IMR-90 (cell line): ENCODE data around the gene OR4P4. TPM values are rescaled to one million over a fixed set of nuclear protein-coding genes. Genes with fewer than 3 reads are reported as not detected.

ENCODE experiments used
- ATAC-seq: fragments of 200-7000 bp; cut with Tn5 transposase; 2 replicates; pipeline ENCODE4 v1.9.1; 2020; ENCODE audit warnings: low read depth, mild to moderate bottlenecking, moderate library complexity
- BruUV-seq: library from RNA; stranded (reverse); fragments of 400-500 nt; replicated peaks from 2 replicates; lab custom pipeline; 2021; lab: Mats Ljungman, UMichigan
- CTCF ChIA-PET: fragments of 300-600 bp; formaldehyde crosslinking; extraction: SDS; loops from one replicate; lab custom pipeline; 2021; ENCODE audit warnings: antibody characterized with exemption; lab: Yijun Ruan, JAX
- POLR2A ChIA-PET: fragments of 300-600 bp; sonication (Branson Sonifier 250); formaldehyde crosslinking; loops from one replicate; lab custom pipeline; 2022; ENCODE audit warnings: antibody characterized with exemption; ENCODE audit not compliant: unreplicated experiment; lab: Charles Lee
- DNase-seq: peaks from one replicate; pipeline ENCODE4 v3.0.0; 2013
- H2AFZ ChIP-seq: replicated peaks from 2 replicates; pipeline ENCODE3; 2013; ENCODE audit warnings: low read length, mild to moderate bottlenecking; ENCODE audit not compliant: poor library complexity
- H2AK5ac ChIP-seq: 2 replicates; pipeline ENCODE4 v1.6.1; 2013; ENCODE audit warnings: low read depth, low read length, inconsistent platforms
- H2AK9ac ChIP-seq: replicated peaks from 2 replicates; pipeline ENCODE3; 2013; ENCODE audit warnings: mild to moderate bottlenecking, low read depth, low read length, moderate library complexity; ENCODE audit not compliant: poor library complexity
- H2BK120ac ChIP-seq: 2 replicates; pipeline ENCODE4 v1.6.1; 2013; ENCODE audit warnings: low read depth, low read length, inconsistent platforms
- H2BK15ac ChIP-seq: 3 replicates; pipeline ENCODE4 v1.6.1; 2013; ENCODE audit warnings: low read depth, low read length, inconsistent platforms
- H2BK20ac ChIP-seq: 2 replicates; pipeline ENCODE4 v1.6.1; 2013; ENCODE audit warnings: low read depth, mild to moderate bottlenecking, inconsistent platforms, low read length, moderate library complexity
- H2BK5ac ChIP-seq: 2 replicates; pipeline ENCODE4 v1.6.1; 2013; ENCODE audit warnings: mild to moderate bottlenecking, low read depth, low read length, inconsistent platforms; ENCODE audit not compliant: poor library complexity, severe bottlenecking
- H3K14ac ChIP-seq: replicated peaks from 2 replicates; pipeline ENCODE4 v1.6.1; 2013; ENCODE audit warnings: low read depth, low read length, inconsistent platforms
- H3K18ac ChIP-seq: 2 replicates; pipeline ENCODE4 v1.6.1; 2013; ENCODE audit warnings: low read depth, low read length, control low read depth
- H3K23ac ChIP-seq: 2 replicates; pipeline ENCODE4 v1.6.1; 2013; ENCODE audit warnings: low read depth, low read length, inconsistent platforms
- H3K27ac ChIP-seq: 2 replicates; pipeline ENCODE4 v1.5.1; 2013; ENCODE audit warnings: mild to moderate bottlenecking, control low read depth, low read length; ENCODE audit not compliant: insufficient read depth
- H3K27me3 ChIP-seq: 2 replicates; pipeline ENCODE4 v1.6.1; 2013; ENCODE audit warnings: low read length; ENCODE audit not compliant: control insufficient read depth, insufficient read depth
- H3K36me3 ChIP-seq: 2 replicates; pipeline ENCODE4 v1.6.1; 2013; ENCODE audit warnings: low read length, mixed read lengths; ENCODE audit not compliant: control insufficient read depth, insufficient read depth
- H3K4ac ChIP-seq: 2 replicates; pipeline ENCODE4 v1.6.1; 2013; ENCODE audit warnings: low read depth, low read length, inconsistent platforms
- H3K4me1 ChIP-seq: 2 replicates; pipeline ENCODE4 v1.6.1; 2013; ENCODE audit warnings: low read length, mixed read lengths; ENCODE audit not compliant: control insufficient read depth, insufficient read depth
- H3K4me2 ChIP-seq: 2 replicates; pipeline ENCODE4 v1.6.1; 2013; ENCODE audit warnings: low read depth, mild to moderate bottlenecking, control low read depth, low read length, moderate library complexity
- H3K4me3 ChIP-seq: 2 replicates; pipeline ENCODE4 v1.5.1; 2013; ENCODE audit warnings: low read depth, mild to moderate bottlenecking, control low read depth, low read length, moderate library complexity; ENCODE audit not compliant: insufficient read depth
- H3K56ac ChIP-seq: 2 replicates; pipeline ENCODE4 v1.6.1; 2013; ENCODE audit warnings: low read length, inconsistent platforms; ENCODE audit not compliant: insufficient read depth; ENCODE audit errors: extremely low read depth
- H3K79me1 ChIP-seq, 2 experiments: 2 replicates each; pipeline ENCODE4 v1.6.1; 2013; ENCODE audit warnings: low read length in 2 of 2, inconsistent platforms in 1 of 2, low read depth in 1 of 2
- H3K9ac ChIP-seq: 2 replicates; pipeline ENCODE4 v1.6.1; 2013; ENCODE audit warnings: low read depth, low read length, control low read depth
- H3K9me1 ChIP-seq: 2 replicates; pipeline ENCODE4 v1.6.1; 2013; ENCODE audit warnings: low read length, inconsistent platforms; ENCODE audit not compliant: insufficient read depth
- H3K9me3 ChIP-seq: 2 replicates; pipeline ENCODE4 v1.6.1; 2013; ENCODE audit warnings: low read length; ENCODE audit not compliant: control insufficient read depth, insufficient read depth
- H4K20me1 ChIP-seq: 2 replicates; pipeline ENCODE4 v1.6.1; 2013; ENCODE audit warnings: low read length, inconsistent platforms; ENCODE audit not compliant: insufficient read depth
- H4K5ac ChIP-seq: 2 replicates; pipeline ENCODE4 v1.6.1; 2013; ENCODE audit warnings: mild to moderate bottlenecking, low read depth, low read length, control low read depth
- H4K8ac ChIP-seq, 2 experiments: 2 replicates each; pipeline ENCODE4 v1.6.1; 2013; ENCODE audit warnings: low read depth in 2 of 2, low read length in 2 of 2, control low read depth in 1 of 2, inconsistent platforms in 1 of 2
- H4K91ac ChIP-seq: 2 replicates; pipeline ENCODE4 v1.6.1; 2013; ENCODE audit warnings: low read depth, low read length, inconsistent platforms; ENCODE audit not compliant: insufficient read depth
- CEBPB ChIP-seq: IDR thresholded peaks from 2 replicates; pipeline ENCODE4 v1.6.1; 2012; ENCODE audit warnings: low read depth, low read length, improper control_type of control experiment
- CHD1 ChIP-seq: IDR thresholded peaks from 2 replicates; pipeline ENCODE4 v1.6.1; 2012; ENCODE audit warnings: low read depth, low read length, improper control_type of control experiment
- CTCF ChIP-seq: conservative IDR thresholded peaks from 2 replicates; pipeline ENCODE4 v1.5.1; 2012; ENCODE audit warnings: mild to moderate bottlenecking, low read depth, low read length, improper control_type of control experiment
- MXI1 ChIP-seq: IDR thresholded peaks from 2 replicates; pipeline ENCODE4 v1.6.1; 2012; ENCODE audit warnings: low read depth, mild to moderate bottlenecking, low read length, moderate library complexity, borderline replicate concordance
- NFE2L2 ChIP-seq: fragments of 150-350 bp; IDR thresholded peaks from 2 replicates; pipeline ENCODE4 v1.6.1; 2016; ENCODE audit warnings: low read depth, mild to moderate bottlenecking, low read length
- POLR2A ChIP-seq: IDR thresholded peaks from 2 replicates; pipeline ENCODE4 v1.6.1; 2012; ENCODE audit warnings: mild to moderate bottlenecking, low read depth, low read length
- RAD21 ChIP-seq: IDR thresholded peaks from 2 replicates; pipeline ENCODE4 v1.6.1; 2012; ENCODE audit warnings: low read length, improper control_type of control experiment
- RFX5 ChIP-seq: IDR thresholded peaks from 2 replicates; pipeline ENCODE4 v1.8.0; 2012; ENCODE audit warnings: low read depth, mild to moderate bottlenecking, low read length, moderate library complexity
- WGBS, 2 experiments: methylation state at CpG; one replicate each; pipeline versions ENCODE4 v1.1.5 to v1.1.7; 2013; ENCODE audit warnings: missing lambda C conversion rate in 2 of 2; ENCODE audit not compliant: insufficient read length in 1 of 2; ENCODE audit errors: extremely low coverage in 2 of 2; 5-methylcytosine and 5-hydroxymethylcytosine counted together
- dilution Hi-C: fragments of 300-500 bp; cut with HindIII; formaldehyde crosslinking; loops from one replicate; pipeline ENCODE4 v1.14.3; 2018; ENCODE audit warnings: low sequenced_read_pairs; ENCODE audit not compliant: unreplicated experiment
- in situ Hi-C: fragments of 300-500 bp; cut with MboI; formaldehyde crosslinking; loops from 3 replicates; pipeline ENCODE4 v1.14.3; 2019; ENCODE audit warnings: low sequenced_read_pairs, inconsistent platforms, mixed read lengths
- intact Hi-C: fragments of 100-400 bp; cut with micrococcal nuclease; formaldehyde crosslinking; loops from 2 replicates; pipeline ENCODE4 v1.10.0; 2022
- polyA plus RNA-seq, 3 experiments: library from polyadenylated mRNA; depleted of rRNA; stranded (reverse); fragments of >200 nt; gene quantifications; 2 replicates each; pipeline ENCODE4 v1.2.3, GENCODE V29; 2012; ENCODE audit warnings: low replicate concordance in 1 of 3
- total RNA-seq: library from RNA; depleted of rRNA; stranded (reverse); fragments of >200 nt; gene quantifications from 2 replicates; pipeline ENCODE4 v1.2.3, GENCODE V29; 2012; rRNA removed

Gene OR4P4
- total and polyA plus RNA-seq, 2 of the 4 experiments (the other 2 are of a cell fraction), result not detected

DNA sequence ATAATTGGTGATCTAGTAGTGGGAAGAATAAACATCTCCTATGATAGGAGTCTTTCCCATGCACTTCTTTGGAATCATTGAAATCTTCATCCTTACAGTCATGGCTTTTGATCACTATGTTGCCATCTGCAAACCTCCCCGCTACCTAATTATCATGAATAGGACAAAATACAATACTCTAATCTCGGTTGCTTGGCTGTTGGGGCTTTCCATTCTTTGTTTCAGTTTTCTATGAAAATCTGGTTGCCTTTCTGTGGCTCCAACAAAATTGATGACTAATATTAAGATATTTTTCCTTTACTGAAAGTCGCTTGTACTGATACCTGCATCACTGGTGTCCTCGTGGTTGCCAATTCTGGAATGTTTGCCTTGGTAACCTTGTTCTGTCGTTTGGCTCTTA, 38.9 kb downstream of the OR4P4 start:
- DNase-seq, result no peak
- no peaks in the 10 kb centered on the region for H3K79me1 ChIP-seq
- no peak overlapping the region for H3K18ac ChIP-seq
- no peak overlapping the region for H3K4me2 ChIP-seq
- no peak overlapping the region for H3K4me3 ChIP-seq
- H3K4me1 ChIP-seq, result no peaks in the 10 kb centered on the region
- H3K9me3 ChIP-seq, result 0 out of 2 replicates have a peak, but pooled peaks cover 2% of the 10 kb centered on the region
- H3K9me1 ChIP-seq, result no peaks in the 10 kb centered on the region
- H2BK20ac ChIP-seq, result no peak overlapping the region
- no peak overlapping the region for H4K91ac ChIP-seq
- ChIA-PET POLR2A (no interaction called here), CTCF (no interaction called here)
- H2AK9ac ChIP-seq, result no peak overlapping the region
- H2AK5ac ChIP-seq, result no peak overlapping the region
- no TSS peak for BruUV-seq
- H3K36me3 ChIP-seq, result no peaks in the 10 kb centered on the region
- H4K5ac ChIP-seq, result no peak overlapping the region
- WGBS, 2 experiments, result no CpG with 5 or more reads among the region's 5 CpGs
- H4K8ac ChIP-seq, result no peak overlapping the region
- H3K27me3 ChIP-seq, result no peaks in the 10 kb centered on the region
- intact Hi-C loops, result no loop called here
- H2BK5ac ChIP-seq, result no peak overlapping the region
- no peak overlapping the region for H3K27ac ChIP-seq
- ATAC-seq, result no peak
- dilution Hi-C loops, result no loop called here
- H2BK120ac ChIP-seq, result no peak overlapping the region
- H3K56ac ChIP-seq, result no peak overlapping the region
- H3K14ac ChIP-seq, result no peak overlapping the region
- no peak overlapping the region for H2AFZ ChIP-seq
- H4K20me1 ChIP-seq, result no peaks in the 10 kb centered on the region
- no peak overlapping the region for H3K4ac ChIP-seq
- TF ChIP-seq CEBPB (no peak), RFX5 (no peak), RAD21 (no peak), MXI1 (no peak), POLR2A (no peak), CHD1 (no peak), CTCF (no peak), NFE2L2 (no peak)
- in situ Hi-C loops, result no loop called here
- H3K9ac ChIP-seq, result no peak overlapping the region
- no peak overlapping the region for H2BK15ac ChIP-seq
- no peak overlapping the region for H3K23ac ChIP-seq

Other genes starting within 250 kb of the OR4P4 start
- gene OR4C15, start 80.6 kb upstream of the OR4P4 start, total RNA-seq, result not detected in 2 replicates
- gene OR4C15, start 80.6 kb upstream of the OR4P4 start, polyA plus RNA-seq (2012; rRNA removed), result not detected in 2 replicates
- not detected in 2 replicates for gene OR4C16, start 63.0 kb upstream of the OR4P4 start, total RNA-seq
- gene OR4C16, start 63.0 kb upstream of the OR4P4 start, polyA plus RNA-seq (2012; rRNA removed), result not detected in 2 replicates
- not detected in 2 replicates for gene OR4C11, start 27.5 kb upstream of the OR4P4 start, total RNA-seq
- not detected in 2 replicates for gene OR4C11, start 27.5 kb upstream of the OR4P4 start, polyA plus RNA-seq (2012; rRNA removed)
- not detected in 2 replicates for gene OR4S2, start 13.2 kb downstream of the OR4P4 start, total RNA-seq
- not detected in 2 replicates for gene OR4S2, start 13.2 kb downstream of the OR4P4 start, polyA plus RNA-seq (2012; rRNA removed)
- gene OR4C6, start 27.1 kb downstream of the OR4P4 start, total RNA-seq, result not detected in 2 replicates
- gene OR4C6, start 27.1 kb downstream of the OR4P4 start, polyA plus RNA-seq (2012; rRNA removed), result not detected in 2 replicates
- not detected in 2 replicates for gene OR5D13, start 138.3 kb downstream of the OR4P4 start, total RNA-seq
- not detected in 2 replicates for gene OR5D13, start 138.3 kb downstream of the OR4P4 start, polyA plus RNA-seq (2012; rRNA removed)
- not detected in 2 replicates for gene OR5D14, start 160.4 kb downstream of the OR4P4 start, total RNA-seq
- not detected in 2 replicates for gene OR5D14, start 160.4 kb downstream of the OR4P4 start, polyA plus RNA-seq (2012; rRNA removed)
- gene OR5L1, start 176.3 kb downstream of the OR4P4 start, total RNA-seq, result not detected in 2 replicates
- not detected in 2 replicates for gene OR5L1, start 176.3 kb downstream of the OR4P4 start, polyA plus RNA-seq (2012; rRNA removed)
- gene OR5D18, start 184.5 kb downstream of the OR4P4 start, total RNA-seq, result not detected in 2 replicates
- gene OR5D18, start 184.5 kb downstream of the OR4P4 start, polyA plus RNA-seq (2012; rRNA removed), result not detected in 2 replicates
- gene OR5L2, start 192.1 kb downstream of the OR4P4 start, total RNA-seq, result not detected in 2 replicates
- gene OR5L2, start 192.1 kb downstream of the OR4P4 start, polyA plus RNA-seq (2012; rRNA removed), result not detected in 2 replicates
- gene OR5D16, start 203.6 kb downstream of the OR4P4 start, total RNA-seq, result not detected in 2 replicates
- gene OR5D16, start 203.6 kb downstream of the OR4P4 start, polyA plus RNA-seq (2012; rRNA removed), result not detected in 2 replicates
- not detected in 2 replicates for gene TRIM51, start 248.2 kb downstream of the OR4P4 start, total RNA-seq
- gene TRIM51, start 248.2 kb downstream of the OR4P4 start, polyA plus RNA-seq (2012; rRNA removed), result not detected in 2 replicates